ENCODE measurements around the gene MUC15. TPM values are rescaled to one million over a fixed set of nuclear protein-coding genes. Genes with fewer than 3 reads are reported as not detected.

Gene MUC15
- total and polyA plus RNA-seq, 7 donors = not detected

- TF ChIP-seq POLR2AphosphoS5 (IDR thresholded peaks at IDR 0.05) (no peak), CTCF (IDR thresholded peaks at IDR 0.05) (no peak), POLR2A (IDR thresholded peaks at IDR 0.05) (no peak), EP300 (IDR thresholded peaks at IDR 0.05) (no peak)
- WGBS, 2 donors = 78 to 85% methylated on average over 2 of the region's 2 CpGs
- intact Hi-C loops (cut with DNase I) = no loop called here
- Histone ChIP-seq H3K27ac (no peak overlapping the region), H3K4me1 (no peaks in the 10 kb centered on the region), H3K27me3 (no peaks in the 10 kb centered on the region), H3K4me3 (no peak overlapping the region), H3K9me3 (no peaks in the 10 kb centered on the region), H3K36me3 (no peaks in the 10 kb centered on the region)
- no peak for DNase-seq
These were observed 52.6 kb downstream of the MUC15 start for GRCh38 chr11:26519469-26519868.

- H3K27me3 ChIP-seq = no peaks in the 10 kb centered on the region
- H3K36me3 ChIP-seq = no peaks in the 10 kb centered on the region
- H3K4me3 ChIP-seq = no peak overlapping the region
- H3K9me3 ChIP-seq = no peaks in the 10 kb centered on the region
- 45 to 68% methylated on average over 2 of the region's 2 CpGs for WGBS, 2 donors
- no peaks in the 10 kb centered on the region for H3K4me1 ChIP-seq
- intact Hi-C loops (cut with DNase I) = no loop called here
- H3K27ac ChIP-seq = no peak overlapping the region
- DNase-seq = no peak
- TF ChIP-seq POLR2A (IDR thresholded peaks at IDR 0.05) (no peak), EP300 (IDR thresholded peaks at IDR 0.05) (no peak), CTCF (IDR thresholded peaks at IDR 0.05) (no peak), POLR2AphosphoS5 (IDR thresholded peaks at IDR 0.05) (no peak)
These were observed 59.9 kb downstream of the MUC15 start for GRCh38 chr11:26512196-26512595.

- H3K4me3 ChIP-seq = no peak overlapping the region
- no peak for DNase-seq
- H3K27ac ChIP-seq = no peak overlapping the region
- no peak for TF ChIP-seq EP300 (IDR thresholded peaks at IDR 0.05)
- no peaks in the 10 kb centered on the region for H3K36me3 ChIP-seq
- no peaks in the 10 kb centered on the region for H3K27me3 ChIP-seq
- H3K4me1 ChIP-seq = no peaks in the 10 kb centered on the region
- intact Hi-C loops (cut with DNase I) = no loop called here
- H3K9me3 ChIP-seq = no peaks in the 10 kb centered on the region
- WGBS, 2 donors = 76 to 79% methylated on average over 2 of the region's 2 CpGs
These were observed 61.3 kb downstream of the MUC15 start for GRCh38 chr11:26510756-26511155.

GRCh38 chr11:26510164-26510563 lies 61.9 kb downstream of the MUC15 start:
- WGBS, 2 donors = 77 to 93% methylated on average over 2 of the region's 2 CpGs
- no peak overlapping the region for H3K4me3 ChIP-seq
- H3K27ac ChIP-seq = no peak overlapping the region
- no peaks in the 10 kb centered on the region for H3K4me1 ChIP-seq
- no peak for TF ChIP-seq EP300 (IDR thresholded peaks at IDR 0.05)
- no peak for TF ChIP-seq POLR2AphosphoS5 (IDR thresholded peaks at IDR 0.05)
- no peak for TF ChIP-seq CTCF (IDR thresholded peaks at IDR 0.05)
- TF ChIP-seq POLR2A (IDR thresholded peaks at IDR 0.05) = no peak
- no peaks in the 10 kb centered on the region for H3K27me3 ChIP-seq
- no peak for DNase-seq
- intact Hi-C loops (cut with DNase I) = no loop called here
- no peaks in the 10 kb centered on the region for H3K9me3 ChIP-seq
- H3K36me3 ChIP-seq = no peaks in the 10 kb centered on the region

Other genes with a start within 250 kb of the MUC15 start
- under 1 TPM; 0.28 to 0.71 (median 0.50) TPM for gene ANO3, start 240.1 kb downstream of the MUC15 start, total RNA-seq
- under 1 TPM in 1 of 3 donors, not detected in 2; 0.04 TPM for gene ANO3, start 240.1 kb downstream of the MUC15 start, polyA plus RNA-seq
- under 1 TPM in 1 of 4 donors, not detected in 3; under 0.01 TPM for gene SLC5A12, start 149.8 kb upstream of the MUC15 start, total RNA-seq
- under 1 TPM; under 0.01 to 0.23 (median 0.07) TPM for gene SLC5A12, start 149.8 kb upstream of the MUC15 start, polyA plus RNA-seq

All from sigmoid colon (tissue), 7 donors.